Amniotic epithelial cell (primary cell): ENCODE results near the gene MEIOB.
"Not testable (repeated sequence)": the region's sequence is repeated elsewhere in the genome, so short reads cannot be mapped to it uniquely, and the experiment has no call there.

ENCODE experiments used
- DNase-seq: peaks from one replicate; pipeline ENCODE4 v3.0.0-alpha.2; 2010; ENCODE audit warnings: low read depth

MEIOB gene

DNA sequence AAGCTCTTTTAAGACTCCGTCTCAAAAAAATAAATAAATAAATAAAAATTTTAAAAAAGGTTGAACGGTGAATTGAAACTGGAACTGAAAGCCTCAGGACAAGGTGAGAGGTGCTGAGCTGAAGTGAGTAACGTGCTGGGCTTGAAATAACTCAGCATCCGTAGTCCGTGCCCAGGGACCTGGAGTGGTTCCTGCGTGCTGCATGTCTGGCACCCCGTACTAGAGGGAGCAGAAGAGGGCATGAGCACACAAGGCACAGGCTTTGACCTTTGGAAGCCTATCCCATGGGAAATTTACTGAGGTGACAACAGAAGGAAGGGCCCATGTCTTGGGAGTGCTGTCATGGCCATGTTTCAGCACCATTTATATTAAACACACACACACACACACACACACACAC lies 4.5 kb upstream of the MEIOB start:
- no peak for DNase-seq

DNA sequence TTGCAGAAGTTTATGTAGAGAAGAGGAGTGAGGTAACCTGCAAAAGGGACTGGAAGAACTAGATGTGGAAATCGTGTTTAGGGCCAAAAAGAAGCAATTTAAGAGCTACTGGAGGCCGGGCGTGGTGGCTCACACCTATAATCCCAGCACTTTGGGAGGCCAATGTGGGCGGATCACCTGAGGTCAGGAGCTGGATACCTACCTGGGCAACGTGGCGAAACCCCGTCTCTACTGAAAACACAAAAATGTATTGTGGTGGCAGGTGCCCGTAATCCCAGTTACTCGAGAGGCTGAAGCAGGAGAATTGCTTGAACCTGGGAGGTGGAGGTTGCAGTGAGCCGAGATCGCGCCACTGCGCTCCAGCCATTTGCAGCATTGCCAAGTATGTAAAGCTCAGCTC lies 4.1 kb upstream of the MEIOB start:
- not testable (repeated sequence) for DNase-seq

DNA sequence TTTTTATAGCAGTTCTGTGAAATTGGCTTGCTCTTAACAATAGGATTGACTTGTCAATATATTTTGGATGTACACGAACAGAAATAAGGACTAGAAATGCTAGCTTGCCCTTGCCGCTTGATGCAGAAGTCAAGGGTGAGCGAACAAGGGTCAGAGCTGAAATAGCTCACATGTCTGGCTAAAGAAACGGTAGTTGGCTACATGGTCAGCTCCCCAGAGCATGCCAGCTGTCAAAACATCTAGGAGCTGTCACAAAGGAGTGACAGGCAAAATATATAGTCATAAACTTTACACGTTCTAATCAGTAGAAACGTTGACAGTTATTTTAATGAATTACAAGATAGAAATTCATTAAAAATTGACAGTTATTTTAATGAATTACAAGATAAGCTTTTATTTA lies 2.9 kb upstream of the MEIOB start:
- no peak for DNase-seq

DNA sequence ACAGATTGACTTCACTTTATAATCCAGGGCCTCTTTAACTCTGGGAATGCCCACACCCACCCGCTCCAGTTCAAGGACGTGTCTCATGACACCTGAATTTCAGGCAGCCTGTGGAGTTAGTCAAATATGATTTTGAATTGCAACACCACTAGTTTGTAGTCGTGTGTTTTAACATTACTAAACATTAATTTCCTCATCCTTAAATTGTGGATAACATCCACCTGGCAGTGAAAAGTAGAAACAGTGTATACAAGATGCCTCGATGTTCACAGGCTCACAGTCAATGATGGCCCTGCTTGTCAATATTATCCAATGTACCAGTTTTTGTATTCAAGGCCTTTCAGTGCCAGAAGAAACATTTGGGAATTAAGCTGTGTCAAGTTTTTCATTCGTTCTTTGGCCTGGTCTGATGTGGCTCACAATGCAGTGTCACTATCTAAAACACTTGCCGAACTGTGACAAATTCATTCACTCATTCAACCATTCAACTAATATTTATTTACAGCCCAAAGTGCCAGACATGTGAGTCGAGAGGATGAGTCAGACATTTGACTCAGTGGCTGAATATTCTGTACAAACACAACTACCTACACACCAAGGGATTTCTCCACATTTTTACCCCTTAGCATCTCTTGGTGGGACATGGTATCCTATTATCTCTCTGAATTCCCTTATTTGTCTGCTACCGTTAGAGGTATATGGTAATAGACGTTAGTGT lies 1.4 kb downstream of the MEIOB start:
- peak; percentile 77 for DNase-seq

DNA sequence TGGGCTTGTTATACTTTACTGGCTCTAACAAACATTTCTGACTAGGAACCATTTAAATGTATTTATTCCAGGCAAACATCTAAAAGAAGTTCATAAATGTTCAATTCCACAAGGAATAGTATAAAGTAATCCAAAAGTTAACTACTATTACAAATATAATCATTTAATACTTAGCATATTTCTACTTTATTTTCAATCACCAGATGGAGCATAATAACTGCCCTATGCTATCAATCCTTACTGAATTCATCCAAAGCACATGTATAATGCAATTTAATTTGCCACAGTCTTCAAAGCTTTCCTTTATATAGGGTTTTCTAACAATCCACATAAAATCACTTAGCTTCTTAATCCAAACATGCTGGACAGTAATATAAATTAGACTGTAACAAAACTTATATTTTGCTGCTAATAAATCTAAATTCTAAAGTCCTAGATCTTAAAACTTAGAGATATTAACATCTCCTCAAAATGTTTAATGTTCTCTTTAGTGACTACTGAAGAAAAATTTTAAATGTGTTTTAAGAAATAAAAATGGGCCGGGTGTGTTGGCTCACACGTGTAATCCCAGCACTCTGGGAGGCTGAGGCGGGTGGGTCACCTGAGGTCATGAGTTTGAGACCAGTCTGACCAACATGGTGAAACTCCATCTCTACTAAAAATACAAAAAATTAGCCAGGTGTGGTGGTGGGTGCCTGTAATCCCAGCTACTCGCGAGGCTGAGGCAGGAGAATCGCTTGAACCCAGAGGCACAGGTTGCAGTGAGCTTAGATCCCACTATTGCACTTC lies 5.9 kb downstream of the MEIOB start:
- no peak for DNase-seq

GRCh38 chr16:1863681-1864460 lies 8.1 kb downstream of the MEIOB start:
- peak; percentile 41 for DNase-seq

DNA sequence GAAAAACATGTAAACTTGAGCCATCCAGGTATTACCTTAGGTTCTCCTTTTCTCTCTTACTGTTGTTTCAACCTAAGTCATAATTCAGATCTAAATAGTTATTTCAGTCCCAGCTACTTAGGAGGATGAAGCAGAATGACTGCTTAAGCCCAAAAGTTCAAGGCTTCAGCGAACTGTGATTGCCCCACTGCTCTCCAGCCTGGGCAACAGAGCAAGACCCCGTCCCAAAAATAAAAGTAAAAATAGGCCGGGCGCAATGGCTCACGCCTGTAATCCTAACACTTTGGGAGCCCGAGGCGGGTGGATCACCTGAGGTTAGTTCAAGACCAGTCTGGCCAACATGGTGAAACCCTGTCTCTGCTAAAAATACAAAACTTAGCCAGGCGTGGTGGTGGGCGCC lies 9.6 kb downstream of the MEIOB start:
- DNase-seq: no peak

GRCh38 chr16:1861730-1862129 lies 10.2 kb downstream of the MEIOB start:
- DNase-seq: no peak

- DNase-seq: no peak
Observed at GRCh38 chr16:1859650-1860049, 12.3 kb downstream of the MEIOB start.

DNA sequence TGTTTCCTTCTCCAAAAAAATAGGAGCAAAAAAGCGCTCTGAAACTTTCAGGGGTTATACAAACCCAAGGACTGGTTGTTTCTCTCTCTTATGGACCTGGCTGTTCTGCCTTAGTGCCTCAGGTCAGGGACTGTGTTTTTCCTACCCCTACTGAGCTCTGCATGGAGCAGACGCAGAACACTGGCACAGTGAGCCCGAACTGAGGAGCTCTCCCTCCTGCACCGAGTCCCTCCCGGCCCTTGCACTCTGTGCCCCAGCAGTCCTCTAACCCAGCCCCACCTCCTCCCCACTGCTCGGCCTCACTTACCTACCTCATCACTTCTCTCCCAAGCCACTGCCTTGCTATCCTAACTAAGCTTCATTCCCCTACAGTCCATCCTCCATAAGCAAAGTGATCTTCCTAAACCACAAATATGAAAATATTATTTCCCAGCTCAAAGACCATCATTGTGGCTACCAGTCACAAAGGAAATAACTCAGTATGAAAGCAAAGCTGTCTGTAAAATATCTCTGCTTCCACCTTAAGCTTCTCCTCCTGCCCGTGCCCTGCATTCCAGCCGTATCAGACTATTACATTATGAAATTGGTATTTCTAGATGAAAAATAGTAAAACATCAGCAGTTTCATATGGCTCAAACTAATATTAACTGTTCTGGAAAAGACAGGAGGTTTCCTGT lies 13.6 kb downstream of the MEIOB start:
- peak; percentile 73 for DNase-seq

- no peak for DNase-seq
Observed at GRCh38 chr16:1857433-1858097, 14.4 kb downstream of the MEIOB start.

GRCh38 chr16:1851793-1852192 lies 20.2 kb downstream of the MEIOB start:
- DNase-seq: no peak

- no peak for DNase-seq
Observed at GRCh38 chr16:1850981-1851380, 21.0 kb downstream of the MEIOB start.

DNA sequence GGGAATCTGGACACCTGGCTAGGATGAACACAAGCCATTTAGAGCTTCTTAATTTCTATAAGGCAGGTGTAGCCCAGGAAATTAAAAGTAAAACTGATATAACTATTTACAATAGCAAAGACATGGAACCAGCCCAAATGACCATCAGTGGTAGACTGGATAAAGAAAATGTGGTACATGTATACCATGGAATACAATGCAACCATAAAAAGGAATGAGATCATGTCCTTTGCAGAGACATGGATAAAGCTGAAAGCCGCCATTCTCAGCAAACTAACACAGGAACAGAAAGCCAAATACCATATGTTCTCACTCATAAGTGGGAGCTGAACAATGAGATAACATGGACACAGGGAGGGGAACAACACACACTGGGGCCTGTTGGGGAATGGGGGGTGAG lies 25.5 kb downstream of the MEIOB start:
- no peak for DNase-seq

- DNase-seq: peak; percentile 17
Observed at GRCh38 chr16:1845985-1846384, 26.0 kb downstream of the MEIOB start.

GRCh38 chr16:1839554-1839953 lies 32.4 kb downstream of the MEIOB start:
- peak; percentile 20 for DNase-seq

GRCh38 chr16:1834096-1834495 lies 37.9 kb downstream of the MEIOB start:
- DNase-seq: no peak

DNA sequence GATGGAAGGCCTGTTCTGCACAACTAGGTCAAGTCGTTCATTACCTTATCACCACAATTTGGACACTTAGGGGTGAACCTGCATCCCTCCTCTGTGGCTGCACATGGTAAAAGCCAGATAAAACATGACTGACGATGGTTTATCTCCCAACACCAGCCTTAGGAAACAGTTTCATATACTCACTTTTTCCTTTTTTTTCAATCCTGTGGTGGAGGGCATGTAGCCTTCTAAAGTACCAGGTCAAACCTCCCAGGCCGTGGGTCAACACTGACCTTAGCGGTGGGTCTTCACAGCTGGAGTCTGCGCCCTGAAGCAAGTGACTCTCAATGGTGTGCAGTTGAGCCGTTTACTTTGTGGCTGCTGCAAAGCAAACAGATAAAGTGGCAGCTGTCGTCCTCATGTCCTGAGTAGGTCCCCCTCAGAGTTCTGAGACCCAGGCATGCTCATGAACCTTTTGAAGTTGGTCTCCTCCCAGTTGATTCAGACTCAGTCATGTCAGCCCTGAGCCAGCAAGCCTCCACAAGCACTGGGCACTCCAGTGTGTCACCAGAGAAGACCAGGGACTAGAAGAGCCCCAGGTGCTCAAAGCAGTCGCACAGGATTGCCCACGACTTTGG lies 39.0 kb downstream of the MEIOB start:
- no peak for DNase-seq

DNA sequence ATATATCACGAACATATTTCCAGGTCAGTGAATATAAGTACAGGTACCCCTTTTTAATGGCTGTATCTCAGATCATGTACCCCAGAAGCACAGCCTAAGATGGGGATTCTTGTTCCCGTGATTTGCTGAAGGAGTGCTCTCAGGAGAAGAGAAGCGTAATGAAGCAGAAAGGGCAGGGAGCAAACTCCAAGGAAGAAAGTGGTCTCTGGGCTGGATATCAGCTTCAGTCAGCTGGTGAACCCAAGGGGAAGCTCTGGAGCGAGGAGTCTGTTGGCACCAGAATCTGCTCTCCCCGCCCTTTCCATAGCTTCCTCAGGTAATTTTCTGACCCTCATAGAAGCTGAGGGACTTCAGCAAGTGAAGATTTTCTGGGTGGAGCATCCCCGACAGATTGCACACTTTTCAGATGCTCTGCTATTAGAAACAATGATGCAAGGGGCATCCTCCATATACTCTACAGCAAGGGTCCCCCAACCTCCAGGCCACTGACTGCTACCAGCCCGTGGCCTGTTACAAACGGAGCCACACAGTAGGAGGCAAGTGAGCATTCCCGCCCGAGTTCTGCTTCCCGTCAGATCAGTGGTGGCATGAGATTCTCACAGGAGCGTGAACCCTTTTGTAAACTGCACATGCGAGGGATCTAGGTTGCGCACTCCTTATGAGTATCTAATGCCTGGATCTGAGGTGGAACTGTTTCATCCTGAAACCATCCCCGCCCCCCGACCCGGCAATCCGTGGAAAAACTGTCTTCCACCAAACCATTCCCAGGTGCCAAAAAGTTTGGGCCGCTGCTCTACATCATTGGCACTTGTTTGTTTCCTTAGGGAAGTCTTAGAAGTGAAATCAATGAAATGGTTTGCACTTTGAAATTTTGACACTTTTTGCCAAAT lies 40.5 kb downstream of the MEIOB start:
- DNase-seq: no peak

DNA sequence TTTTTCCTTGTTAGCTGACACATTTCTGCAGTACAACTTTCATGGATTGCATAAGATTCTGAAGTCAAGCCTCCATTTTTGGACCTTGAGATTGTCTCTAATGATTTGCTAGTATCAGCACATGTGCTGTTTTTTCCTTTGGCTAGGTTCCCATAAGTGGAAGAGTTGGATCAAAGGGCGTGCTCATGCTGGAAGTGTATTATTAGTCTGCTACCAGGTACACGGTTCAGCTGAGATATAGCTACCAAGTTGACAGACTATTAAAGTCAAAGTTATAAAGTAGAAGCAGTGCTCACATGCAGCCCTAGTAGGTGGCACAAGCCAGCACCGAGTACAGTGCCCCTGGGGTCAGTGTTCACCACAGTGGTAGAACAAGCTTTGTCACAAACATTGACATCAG lies 41.8 kb downstream of the MEIOB start:
- DNase-seq: no peak
